GM19452 (cell line): ENCODE measurements around the gene JARID2.

Experiments used
- ATAC-seq: cut with Tn5 transposase; IDR thresholded peaks from one replicate; pipeline ENCODE4 v1.9.1; 2021; ENCODE audit not compliant: unreplicated experiment

Gene JARID2

GRCh38 chr6:15554728-15555100 lies 308.8 kb downstream of the JARID2 start:
- no peak for ATAC-seq

DNA sequence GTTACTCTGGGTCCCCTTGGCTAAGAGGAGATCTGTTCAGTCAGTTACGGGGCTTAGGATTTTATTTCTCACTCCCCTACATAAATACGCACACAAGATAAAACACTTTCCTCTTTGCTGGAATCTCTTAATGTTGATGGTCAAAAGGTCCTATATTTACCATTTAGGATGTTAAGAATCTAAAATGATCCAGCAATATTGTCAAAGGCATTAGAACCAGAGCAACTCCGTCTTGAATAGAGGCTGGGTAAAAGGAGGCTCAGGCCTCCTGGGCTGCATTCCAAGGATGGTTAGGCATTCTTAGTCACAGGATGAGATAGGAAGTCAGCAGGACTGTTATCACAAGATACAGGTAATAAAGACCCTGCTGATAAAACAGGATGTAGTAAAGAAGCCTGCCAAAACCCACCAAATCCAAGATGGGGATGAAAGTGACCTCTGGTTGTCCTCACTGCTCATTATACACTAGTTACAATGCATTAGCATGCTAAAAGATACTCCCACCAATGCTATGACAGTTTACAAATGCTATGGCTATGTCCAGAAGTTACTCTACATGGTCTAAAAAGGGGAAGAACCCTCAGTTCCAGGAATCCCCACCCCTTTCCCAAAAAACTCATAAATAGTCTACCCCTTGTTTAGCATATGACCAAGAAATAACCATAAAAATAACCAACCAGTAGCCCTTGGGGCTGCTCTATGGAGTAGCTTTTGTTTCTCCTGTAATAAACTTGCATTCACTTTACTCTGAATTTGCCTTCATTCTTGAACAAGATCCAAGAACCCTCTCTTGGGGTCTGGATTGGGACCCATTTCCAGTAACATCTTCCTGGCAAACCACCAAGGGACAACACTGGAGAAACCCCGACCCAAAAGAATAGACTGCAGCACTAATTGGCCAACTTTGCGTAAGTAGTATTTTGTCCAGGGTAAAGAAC lies 309.5 kb downstream of the JARID2 start:
- no peak for ATAC-seq

DNA sequence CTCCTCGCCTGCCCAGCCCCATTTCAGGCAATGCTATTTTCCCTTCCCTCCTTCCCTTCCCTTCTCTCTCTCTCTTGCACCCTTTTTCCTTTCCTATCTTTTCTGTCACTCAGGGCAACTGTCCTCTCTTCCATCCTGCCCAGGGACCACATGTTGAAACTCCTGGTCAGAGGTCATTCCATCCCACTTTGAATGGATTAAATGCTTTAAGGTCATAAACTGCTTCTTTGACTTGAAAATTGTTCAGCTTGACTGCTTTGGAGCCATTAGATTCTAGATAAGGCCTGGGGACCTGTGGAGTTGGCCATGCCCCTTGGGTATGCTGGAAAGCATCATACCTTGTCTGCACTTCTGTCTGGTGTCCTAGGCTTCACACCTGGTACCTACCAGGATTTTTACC lies 310.8 kb downstream of the JARID2 start:
- no peak for ATAC-seq

DNA sequence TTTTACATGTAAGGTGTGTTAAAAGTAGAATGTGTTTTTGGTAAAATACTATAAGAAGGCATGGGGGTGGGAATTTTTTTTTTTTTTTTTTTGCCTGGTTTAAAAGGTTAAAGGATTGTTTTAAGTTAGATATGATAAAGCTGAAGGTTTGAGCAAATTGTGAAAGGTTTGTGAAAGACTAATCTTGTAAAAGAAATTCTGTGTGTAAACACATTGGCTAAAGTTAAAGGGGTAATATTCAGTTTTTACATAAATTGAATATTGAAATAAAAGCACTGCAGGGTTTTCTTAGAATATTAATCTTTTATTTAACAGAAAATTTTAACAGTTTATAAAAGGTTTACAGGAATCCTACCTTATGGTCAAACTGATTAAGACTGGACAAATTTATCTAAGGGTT lies 311.3 kb downstream of the JARID2 start:
- no peak for ATAC-seq

- ATAC-seq, result no peak
Measured at GRCh38 chr6:15560713-15561112, 314.8 kb downstream of the JARID2 start.

- ATAC-seq, result no peak
Measured at GRCh38 chr6:15561447-15562199, 315.8 kb downstream of the JARID2 start.

- no peak for ATAC-seq
Measured at GRCh38 chr6:15562977-15563376, 317.1 kb downstream of the JARID2 start.

DNA sequence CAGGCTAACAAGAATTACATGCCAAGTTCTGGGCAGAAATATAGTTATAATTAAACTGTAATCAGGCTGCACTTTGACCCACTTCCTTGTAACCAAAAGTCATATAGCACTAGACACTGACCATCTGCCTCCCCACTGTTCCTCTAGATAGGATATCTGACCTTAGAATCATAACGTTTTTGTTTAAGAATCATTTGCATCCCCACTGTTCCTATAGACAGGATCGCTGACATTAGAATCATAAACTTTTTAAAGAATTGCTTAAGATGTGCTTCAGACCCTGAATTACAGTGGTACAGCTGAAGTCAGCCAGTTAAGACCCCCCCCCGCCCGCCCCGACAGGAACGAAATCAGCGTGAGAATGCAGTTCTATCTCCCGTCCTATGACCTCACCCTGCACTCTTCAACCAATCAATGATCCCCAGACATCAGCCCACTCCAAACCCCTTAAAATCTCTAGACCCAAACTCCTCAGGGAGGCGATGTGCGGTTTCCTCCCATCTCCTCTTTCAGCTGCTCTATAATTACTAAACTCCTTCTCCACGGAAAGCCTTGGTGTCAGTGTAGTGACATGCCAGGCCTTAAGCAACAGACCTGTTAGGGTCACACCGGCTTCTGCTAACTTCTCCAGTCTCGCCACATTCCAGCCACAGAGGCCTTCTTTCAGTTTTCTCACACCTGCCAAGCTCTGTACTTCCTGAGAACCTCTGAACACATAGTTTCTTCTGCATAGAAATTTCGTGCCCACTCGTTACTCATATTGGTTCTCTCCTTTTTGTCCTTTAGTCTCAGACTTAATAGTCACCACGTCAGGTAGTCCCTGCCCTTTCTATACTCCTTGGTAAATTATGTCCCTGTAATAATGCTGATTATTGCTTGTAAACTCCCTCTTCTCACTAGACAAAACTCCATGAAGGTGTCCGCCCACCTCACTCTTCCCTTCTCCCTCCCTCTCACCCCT lies 323.4 kb downstream of the JARID2 start:
- no peak for ATAC-seq

GRCh38 chr6:15570171-15570570 lies 324.3 kb downstream of the JARID2 start:
- ATAC-seq, result no peak
